NCI-H345 (cell line): Measurements from ENCODE around the gene KLHL17.
"Not testable (repeated sequence)": the region's sequence is repeated elsewhere in the genome, so short reads cannot be mapped to it uniquely, and the experiment has no call there.

Source experiments
- DNase-seq: peaks from one replicate; lab custom pipeline; 2025; lab: John Stamatoyannopoulos, UW

Gene KLHL17

DNA sequence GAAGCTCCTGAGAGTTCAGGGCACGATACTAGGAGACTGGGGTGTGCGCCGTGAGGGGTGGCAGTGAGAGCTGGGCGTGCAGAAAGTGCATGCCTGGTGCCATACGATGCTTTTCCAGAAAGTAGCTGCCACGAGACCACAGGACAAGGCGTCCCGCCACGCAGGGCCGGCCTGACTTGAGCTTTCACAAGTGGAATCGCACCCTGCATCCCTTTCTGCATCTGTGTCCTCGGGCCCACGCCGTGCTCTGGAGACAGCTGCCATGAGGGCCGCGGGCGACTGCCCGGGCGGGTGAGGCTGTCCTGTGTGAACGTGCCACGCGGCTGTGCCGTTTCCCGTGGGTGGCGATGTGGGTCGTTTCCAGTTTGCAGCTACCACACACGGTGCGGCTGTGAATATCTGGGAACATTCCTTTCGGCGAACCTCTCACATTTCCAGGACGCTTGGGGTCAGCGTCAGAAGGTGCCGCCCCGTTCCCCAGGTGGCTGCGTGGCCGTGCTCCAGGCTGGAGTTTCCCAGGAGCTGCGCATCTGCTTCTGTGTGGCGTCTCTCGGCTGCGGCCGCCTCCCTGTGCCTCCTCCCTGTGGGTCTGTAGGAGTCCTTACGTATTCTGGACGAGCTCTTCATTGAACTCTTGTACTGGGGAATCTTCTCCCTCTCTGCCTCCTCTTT is 22.5 kb downstream of the KLHL17 start:
- no peak for DNase-seq

DNA sequence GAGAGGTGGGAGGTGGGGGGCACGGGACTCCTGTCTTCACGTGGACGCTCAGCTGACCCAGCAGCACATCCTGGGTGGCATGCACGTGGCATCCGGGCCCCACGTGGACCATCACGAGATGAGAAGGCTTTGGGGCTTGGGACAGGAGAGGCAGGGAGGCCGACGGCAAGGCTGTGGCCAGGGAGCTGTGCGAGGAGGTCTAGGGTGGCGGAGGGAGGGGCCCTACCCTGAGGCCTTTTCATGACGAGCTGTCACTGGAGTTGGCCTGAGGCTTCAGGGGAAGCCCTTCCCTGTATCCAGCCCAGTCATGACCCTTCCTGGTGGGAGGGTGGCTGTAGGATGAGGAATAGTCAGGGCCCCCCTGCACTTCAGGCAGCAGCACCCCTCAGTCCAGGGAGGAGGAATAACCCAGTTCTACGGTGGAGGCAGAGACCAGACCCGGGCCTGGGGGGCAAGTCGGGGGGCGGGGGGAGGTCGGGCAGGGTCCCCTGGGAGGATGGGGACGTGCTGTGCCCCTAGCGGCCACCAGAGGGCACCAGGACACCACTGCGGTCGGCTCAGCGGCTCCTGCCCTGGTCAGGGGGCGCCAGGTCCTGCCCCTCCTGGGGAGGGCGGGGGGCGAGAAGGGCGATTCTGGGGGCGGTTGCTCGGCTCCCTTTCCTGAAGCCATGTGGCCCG is 23.6 kb downstream of the KLHL17 start:
- peak; percentile 19 for DNase-seq

DNA sequence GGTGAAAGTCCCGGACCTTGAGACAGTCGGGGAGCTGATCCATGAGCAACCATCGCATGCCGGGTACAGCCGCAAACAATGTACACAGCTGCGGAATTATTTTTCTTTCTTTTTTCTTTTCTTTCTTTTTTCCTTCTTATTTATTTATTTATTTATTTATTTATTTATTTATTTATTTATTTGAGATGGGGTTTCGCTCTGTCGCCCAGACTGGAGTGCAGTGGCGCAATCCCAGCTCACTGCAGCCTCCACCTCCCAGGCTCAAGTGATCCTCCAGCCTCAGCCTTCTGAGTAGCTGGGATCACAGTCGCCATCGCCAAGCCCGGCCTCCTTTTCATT is 24.1 kb downstream of the KLHL17 start:
- DNase-seq = no peak

DNA sequence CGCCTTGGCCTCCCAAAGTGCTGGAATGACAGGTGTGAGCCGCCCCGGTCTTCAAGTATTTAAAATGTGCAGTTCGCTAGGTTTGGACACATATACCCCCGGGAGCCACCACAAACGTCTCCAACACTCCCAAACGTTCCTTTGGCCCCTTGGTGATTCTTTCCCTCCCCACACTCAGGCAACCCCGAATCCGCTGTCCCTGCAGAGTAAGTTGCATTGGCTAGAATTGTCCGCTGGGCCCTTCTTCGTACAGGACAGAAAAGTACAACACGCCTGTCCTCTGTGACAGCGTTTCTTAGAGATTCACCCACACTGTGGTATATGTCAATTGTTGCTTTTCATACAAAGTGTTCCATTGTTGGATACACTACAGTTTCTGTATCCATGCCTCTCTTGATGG is 24.7 kb downstream of the KLHL17 start:
- no peak for DNase-seq

DNA sequence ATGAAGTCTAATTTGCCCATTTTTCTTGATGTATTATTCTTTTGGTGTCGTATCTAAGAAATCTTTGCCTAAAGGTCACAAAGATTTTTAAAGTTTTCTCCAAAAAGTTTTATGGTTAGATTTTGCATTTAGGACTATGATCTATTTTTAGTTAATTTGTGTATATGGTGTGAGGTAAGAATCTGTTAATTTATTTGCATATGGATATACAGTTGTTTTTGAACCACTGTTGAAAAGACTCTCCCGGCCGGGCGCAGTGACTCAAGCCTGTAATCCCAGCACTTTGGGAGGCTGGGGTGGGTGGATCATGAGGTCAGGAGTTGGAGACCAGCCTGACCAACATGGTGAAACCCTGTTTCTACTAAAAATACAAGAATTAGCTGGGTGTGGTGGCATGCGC is 27.7 kb downstream of the KLHL17 start:
- DNase-seq = not testable (repeated sequence)

DNA sequence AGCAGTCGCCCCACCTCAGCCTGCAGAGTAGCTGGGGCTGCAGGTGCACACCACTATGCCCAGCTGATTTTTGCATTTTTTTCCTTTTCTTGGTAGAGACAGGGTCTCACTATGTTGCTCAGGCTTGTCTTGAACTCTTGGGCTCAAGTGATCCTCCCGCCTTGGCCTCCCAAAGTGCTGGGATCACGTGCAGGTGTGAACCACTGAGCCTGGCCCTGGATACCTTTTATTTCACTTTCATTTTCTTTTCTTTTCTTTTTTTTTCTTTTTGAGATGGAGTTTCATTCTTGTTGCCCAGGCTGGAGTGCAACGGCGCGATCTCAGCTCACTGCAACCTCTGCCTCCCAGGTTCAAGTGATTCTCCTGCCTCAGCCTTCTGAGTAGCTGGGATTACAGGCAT is 30.9 kb downstream of the KLHL17 start:
- not testable (repeated sequence) for DNase-seq

DNA sequence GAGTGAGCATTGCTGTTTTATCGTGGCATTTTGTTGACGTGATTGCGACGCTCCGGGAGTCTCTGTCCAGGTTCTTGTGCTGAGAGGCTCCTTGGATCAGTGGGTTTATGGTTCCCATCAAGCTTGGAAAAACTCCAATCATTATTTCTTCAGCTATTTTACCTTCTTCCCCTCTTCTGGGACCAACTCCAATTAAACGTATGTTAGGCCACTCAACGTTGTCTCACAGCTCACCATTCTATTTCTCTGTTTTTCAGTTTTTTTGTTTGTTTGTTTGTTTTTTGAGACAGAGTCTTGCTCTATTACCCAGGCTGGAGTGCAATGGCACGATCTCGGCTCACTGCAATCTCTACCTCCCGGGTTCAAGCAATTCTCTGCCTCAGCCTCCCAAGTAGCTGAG is 31.5 kb downstream of the KLHL17 start:
- DNase-seq = no peak

DNA sequence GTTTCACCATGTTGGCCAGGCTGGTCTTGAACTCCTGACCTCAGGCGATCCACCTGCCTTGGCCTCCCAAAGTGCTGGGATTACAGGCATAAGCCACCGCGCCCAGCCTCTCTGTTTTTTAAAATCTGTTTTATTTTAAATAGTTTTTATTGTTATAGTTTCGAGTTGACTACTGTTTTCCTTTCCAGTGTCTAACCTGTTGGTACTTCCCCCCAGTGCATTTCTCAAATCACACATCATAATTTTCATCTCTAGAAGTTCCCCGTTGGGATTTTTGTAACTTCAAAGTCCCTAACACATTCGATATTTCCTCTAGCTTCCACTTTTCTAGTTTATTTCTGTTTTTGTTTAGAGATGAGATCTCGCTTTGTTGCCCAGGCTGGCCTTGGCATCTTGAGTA is 32.0 kb downstream of the KLHL17 start:
- DNase-seq = no peak

DNA sequence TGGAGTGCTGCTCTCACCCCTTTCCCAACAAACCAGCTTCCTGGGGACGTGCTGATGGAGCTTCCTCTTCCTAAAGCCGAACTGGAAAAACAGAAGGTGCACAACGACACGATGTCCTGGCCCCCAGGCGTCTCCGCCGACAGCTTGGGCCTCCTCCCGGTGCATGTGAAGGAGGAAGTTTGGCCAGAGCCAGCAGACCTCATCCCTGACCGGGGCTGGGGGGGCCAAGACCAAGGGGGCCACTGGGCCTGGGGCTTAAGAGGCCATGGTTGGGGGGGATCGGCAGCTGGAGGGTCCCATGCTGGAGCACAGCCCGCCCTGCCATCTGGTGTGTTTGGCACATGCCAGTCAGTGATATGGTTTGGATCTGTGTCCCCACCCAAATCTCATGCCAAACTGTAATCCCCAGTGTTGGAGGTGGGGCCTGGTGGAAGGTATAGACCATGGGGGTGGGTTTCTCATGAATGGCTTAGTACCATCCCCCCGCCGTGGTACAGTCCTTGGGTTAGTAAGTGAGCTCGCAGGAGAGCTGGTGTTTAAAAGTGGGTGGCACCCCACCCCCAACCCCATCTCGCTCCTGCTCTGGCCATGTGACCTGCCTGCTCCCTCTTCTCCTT is 33.1 kb downstream of the KLHL17 start:
- no peak for DNase-seq

DNA sequence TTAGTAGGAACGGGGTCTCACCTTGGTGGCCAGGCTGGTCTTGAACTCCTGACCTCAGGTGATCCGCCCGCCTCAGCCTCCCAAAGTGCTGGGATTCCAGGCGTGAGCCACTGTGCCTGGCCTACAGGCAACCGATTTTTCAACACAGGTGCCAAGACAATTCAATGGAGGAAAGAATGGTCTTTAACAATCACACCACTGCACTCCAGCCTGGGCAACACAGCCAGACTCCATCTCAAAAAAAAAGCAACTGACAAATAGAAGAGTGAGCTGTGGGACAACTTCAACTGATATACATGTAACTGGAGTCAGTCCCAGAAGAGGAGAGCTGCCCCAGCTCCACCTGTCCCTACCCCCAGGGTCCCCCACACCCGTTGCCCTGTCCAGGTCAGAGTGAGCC is 34.2 kb downstream of the KLHL17 start:
- not testable (repeated sequence) for DNase-seq

DNA sequence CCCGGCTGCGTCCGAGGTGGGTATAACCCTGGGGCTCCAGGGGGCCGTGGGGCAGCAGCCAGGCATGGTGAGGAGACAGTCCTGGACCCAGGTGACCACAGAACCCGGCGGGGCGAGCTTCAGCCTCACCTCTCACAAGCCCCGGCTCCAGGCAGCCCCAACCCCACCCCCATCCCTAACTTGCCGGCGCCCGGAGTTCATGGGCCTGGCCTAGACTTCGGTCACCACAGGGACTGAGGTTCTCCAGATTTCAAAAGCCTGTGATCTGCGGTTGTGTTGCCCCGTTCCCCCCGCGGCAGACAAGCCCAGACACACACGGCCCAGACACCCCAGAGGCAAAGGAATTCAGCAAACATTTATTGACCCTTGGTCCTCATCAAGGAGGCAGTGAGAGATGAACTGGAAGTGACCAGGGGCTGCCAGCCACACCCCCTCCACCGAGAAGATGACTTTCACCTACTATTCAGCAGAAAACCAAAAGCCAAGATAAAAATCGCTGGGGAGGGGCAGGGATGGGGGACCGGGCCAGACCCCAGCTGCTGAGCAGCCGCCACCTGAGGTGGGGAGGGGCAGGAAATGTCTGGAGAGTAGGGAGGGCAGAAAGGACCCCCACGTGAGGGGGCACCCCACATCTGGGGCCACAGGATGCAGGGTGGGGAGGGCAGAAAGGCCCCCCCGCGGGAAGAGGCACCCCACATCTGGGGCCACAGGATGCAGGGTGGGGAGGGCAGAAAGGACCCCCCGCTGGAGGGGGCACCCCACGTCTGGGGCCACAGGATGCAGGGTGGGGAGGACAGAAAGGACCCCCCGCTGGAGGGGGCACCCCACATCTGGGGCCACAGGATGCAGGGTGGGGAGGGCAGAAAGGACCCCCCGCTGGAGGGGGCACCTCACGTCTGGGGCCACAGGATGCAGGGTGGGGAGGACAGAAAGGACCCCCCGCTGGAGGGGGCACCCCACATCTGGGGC is 35.6 kb downstream of the KLHL17 start:
- DNase-seq = no peak

DNA sequence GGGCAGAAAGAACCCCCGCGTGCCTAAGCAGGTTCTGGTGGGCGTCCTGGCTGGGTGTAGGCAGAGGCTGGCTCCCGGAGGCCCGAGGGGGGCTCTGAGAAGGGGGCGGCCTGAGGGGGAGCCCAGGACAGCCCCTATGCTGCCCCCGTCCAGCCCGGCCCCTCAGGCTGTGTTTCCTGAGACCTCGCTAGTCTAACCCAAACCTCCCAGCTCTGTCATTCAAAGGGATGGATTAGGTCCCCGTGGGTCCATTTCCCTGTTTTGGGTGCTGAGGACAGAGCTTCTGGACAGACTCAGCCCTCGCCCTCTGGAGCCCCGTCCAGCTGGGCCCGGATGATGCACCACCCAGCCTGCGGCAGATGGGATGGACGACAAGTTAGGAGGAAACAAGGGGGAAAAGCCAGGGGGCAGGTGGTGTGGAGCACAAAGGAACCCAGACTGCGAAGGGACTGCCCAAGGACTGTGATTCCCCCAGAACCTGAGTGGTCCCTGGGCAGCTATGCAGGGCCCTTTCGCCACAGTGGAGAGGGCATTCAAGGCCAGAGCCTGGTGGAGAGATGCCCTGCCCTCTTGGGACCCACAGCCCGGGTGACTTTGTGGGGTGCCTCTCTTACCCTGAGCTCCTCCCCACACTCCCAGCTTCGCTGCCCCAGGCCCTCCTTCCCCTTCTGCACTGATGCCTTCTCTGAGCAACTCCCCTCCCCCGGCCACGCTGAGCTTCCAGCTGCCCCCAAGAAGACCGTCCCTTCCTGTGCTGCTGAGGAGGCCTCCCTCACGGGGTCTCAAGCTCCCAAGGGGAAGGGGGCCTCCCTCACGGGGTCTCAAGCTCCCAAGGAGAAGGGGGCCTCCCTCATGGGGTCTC is 36.7 kb downstream of the KLHL17 start:
- DNase-seq = no peak

DNA sequence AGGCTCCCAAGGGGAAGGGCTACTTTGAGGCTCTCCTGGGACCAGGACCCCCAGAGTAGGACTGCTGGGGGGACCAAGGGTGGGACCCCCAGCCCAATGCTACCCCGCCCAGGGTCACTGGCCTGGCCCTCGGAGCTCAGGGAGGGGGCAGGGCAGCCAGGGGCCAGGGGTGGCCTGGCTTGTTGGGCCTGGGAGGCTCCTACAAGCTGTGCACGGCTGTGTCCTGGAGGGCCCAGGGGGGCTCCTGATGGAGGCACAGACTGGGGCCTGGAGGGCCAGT is 37.3 kb downstream of the KLHL17 start:
- no peak for DNase-seq

DNA sequence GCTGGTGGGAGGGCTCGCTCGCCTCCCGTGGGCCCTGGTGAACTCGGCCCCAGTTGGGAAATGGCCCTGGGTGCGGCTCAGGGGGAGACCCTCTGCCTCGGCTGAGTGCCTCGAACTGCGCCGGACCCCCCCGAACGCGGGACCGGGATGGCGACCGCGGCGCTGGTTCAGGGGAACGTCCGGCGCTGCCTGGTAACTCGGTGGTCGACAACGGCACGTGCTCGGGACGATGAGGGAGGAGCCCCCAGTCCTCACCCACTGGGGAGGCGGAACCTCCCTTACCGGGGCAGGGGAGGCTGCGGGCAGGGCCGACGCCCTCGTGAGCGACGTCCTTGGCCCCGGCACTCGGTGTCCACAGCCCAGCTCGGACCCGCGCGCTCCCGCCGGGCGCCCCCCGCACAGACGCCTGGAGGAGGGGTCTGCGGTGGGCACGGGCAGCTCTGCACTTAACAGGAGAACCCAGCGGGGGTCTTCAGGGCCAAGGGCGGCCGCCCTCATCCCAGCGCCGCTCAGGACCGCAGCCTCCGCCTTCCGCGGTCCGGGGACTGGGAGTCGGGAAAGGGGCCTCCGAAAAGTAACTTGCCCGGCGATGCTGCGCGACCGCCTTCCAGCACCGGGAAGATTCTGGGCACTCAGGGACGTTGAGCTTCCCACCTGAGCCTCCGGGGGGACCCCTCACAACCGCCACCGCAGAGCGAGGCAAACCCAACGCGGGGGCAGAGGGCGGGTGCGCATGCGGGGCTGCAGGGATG is 37.8 kb downstream of the KLHL17 start:
- no peak for DNase-seq

DNA sequence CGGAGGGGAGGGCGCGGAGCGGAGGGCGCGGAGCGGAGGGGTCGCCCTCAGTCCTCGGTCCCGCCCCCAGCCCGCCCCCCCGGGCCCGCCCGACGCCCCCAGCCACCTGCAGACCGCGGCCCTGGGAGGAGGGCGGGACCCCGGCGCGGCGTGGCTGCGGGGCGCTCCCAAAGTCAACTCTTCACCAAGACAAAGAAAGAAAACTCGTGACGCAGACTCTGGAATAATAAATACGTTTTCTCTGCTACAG is 38.3 kb downstream of the KLHL17 start:
- DNase-seq = no peak

DNA sequence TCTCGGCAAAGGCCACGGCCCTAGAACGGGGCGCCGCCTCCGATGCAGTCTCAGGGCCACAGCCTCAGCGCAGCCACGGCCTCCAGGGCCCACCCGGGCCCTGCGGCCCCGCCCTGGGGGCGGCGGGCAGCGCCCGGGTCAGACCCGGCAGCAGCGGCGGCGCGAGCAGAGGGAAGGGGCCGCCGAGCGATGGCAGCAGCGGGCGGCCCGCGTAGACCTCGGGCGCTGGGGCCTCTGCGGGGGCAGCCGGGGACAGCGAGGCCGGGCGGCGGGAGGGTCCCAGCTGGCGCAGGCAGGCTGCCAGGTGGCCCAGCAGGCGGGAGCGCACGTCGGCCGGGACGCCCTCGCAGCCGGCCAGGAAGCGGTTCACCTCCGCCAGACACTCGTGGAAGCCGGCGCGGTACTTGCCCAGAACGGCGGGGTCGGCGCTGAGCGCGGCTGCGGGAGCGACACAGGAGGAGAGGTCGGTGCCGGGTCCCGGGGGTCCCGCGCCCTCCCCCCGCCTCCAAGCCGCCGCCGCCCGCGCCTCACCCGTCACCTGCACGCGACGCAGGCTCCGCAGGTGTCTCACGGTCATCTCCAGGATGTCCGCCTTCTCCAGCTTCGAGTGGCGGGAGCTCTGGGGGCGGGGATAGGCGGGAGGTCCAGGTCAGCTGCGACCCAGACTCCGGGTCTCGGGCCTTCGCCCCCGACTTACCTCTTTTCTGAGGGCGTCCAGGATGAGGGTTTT is 38.8 kb downstream of the KLHL17 start:
- DNase-seq = no peak

DNA sequence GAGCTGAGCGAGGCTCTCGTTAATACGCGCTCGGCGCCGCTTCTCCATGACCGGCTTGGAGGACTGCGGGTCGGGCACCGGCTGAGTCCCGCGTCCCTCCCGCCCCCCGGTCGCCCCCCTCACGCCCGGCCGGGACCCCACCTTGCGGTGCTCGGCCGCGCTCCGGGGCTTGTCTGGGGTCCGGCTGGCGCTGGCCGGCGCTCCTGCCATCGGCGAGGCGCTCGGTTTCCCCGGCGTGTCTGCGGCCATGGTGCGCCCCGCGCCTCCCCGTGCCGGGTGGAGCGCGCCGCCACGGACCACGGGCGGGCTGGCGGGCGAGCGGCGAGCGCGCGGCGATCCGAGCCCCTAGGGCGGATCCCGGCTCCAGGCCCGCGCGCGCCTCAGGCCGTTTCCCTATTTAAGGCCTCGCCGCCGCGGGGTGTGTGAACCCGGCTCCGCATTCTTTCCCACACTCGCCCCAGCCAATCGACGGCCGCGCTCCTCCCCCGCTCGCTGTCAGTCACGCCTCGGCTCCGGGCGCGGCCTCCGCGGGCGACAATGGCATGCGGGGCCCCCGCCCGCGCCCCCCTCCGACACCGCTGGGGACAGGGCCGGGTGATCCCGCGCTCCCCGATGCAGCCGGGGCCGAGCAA is 39.5 kb downstream of the KLHL17 start, which contains the start of gene HES4:
Gene HES4 (minus strand): TSS at position 373 of the 632 bp plus-strand sequence. CDS start 124 bp downstream, at position 249.
- peak; percentile 63 for DNase-seq

DNA sequence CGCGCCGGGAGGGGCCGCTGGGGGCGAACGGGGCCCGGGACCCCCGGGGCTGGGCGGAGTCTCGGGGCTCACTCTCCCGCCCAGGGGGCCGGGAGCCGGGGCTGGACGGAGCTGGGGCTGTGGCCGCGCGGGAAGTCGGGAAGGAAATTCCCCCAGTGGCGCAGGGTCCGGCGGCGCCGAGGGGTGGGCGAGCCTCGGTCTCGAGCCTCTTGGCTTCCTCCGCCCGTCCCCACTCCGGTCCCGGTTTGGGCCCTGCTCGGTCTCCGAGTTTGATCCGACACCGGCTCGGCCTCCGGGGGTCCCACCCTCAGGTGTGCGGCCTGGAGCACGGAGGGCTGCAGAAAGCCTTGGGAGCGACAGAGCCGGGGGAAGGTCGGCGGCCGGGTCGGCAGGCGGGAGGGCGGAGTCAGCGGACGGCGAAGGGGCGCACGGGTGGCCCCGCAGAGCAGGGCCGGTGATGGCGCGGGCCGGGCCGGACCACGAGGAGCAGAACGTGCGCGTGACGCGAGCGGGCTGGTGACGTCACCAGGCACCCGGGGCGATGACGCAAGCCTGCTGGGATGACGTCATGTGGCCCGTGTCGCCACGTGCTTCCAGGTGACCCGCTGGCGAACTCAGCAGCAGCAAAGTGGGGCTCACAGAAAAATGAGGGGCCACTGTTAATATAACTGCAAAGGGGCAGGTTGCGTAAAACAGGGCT is 40.1 kb downstream of the KLHL17 start:
- DNase-seq = peak; percentile 56

DNA sequence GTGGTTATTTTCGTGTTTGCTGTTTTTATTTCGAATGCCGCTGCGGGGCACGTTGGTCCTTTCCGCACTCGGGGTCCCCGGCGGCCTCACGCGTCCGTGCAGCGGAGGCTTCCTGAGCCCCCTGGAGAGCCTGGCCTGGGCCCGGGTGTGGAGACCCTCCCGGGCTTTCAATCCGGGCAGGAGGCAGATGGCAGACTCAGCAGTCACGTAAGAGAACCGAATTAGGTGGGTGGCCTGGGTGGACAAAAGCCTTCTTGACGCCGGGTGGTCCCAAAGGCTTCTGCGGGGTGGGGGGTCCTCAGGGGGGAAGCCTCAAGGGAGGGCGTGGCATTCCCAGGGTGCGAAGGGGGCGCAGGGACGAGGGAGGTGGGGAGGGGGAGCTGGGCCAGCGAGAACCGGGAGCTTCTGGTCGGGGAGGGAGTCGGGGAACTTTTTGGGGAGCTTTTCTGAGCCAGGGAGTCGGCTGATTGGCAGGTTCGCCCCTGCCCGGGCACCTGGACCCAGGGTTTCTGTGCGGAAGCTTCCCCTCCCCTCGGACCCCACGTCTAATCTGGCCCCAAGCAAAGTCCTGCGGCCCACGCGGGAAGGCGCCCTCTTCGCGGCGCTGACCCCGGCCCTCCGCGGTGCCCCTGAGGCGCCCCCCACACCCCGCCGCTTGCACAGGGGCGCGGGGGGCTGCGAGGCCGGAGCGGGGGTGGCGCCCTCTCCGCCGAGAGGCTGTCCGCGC is 40.8 kb downstream of the KLHL17 start:
- DNase-seq = no peak
